Measurements from ENCODE around the gene PLSCR1. TPM values are rescaled to one million over a fixed set of nuclear protein-coding genes. Genes with fewer than 3 reads are reported as not detected.
A peak's percentile ranks its signal among the peaks of the same experiment; 100 is the strongest.

PLSCR1 gene
- total and polyA plus RNA-seq, 5 donors from 2014 or later: 7.2 to 20.7 (median 17.0) TPM

DNA sequence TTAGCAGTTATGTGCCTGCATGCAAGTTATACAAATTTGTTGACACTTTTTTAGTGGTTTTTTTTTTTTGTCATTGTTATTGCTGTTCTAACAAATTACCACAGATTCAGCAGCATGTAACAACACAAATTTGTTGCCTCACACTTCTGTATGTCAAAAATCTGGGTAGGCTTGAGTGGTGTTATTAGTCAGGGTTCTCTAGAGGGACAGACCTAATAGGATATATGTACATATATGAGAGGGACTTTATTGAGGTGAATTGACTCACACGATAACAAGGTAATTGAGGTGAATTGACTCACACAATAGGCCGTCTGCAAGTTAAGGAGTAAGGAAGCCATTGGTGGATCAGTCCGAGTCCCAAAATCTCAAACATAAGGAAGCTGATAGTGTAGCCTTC lies 15.0 kb upstream of the PLSCR1 start:
- DNase-seq (no peak), ATAC-seq (ENCODE audit: low read depth in 2 of 2) (no peak)
- Histone ChIP-seq H3K4me3 (ENCODE audit: low read depth, low read length) (no peak overlapping the region), H3K4me1 (ENCODE audit: control insufficient read depth, insufficient read depth, low read length, poor library complexity, severe bottlenecking) (no peaks in the 10 kb centered on the region), H3K9me3 (ENCODE audit: control insufficient read depth in 2 of 2, low read length in 2 of 2) (no peaks in the 10 kb centered on the region), H3K27ac (ENCODE audit: insufficient read depth, low read length, poor library complexity, severe bottlenecking) (no peak overlapping the region), H3K36me3 (ENCODE audit: control insufficient read depth, insufficient read depth, low read length) (no peaks in the 10 kb centered on the region), H3K27me3 (ENCODE audit: control insufficient read depth, insufficient read depth, low read length) (peaks cover 2% of the 10 kb centered on the region)
- Mint-ChIP-seq H3K27me3 (peaks cover 9% of the 10 kb centered on the region), H3K4me3 (no peak overlapping the region), H3K36me3 (no peaks in the 10 kb centered on the region), H3K9me3 (peaks cover 0 to 1% (median 0%) of the 10 kb centered on the region in 7 donors), H3K4me1 (no peaks in the 10 kb centered on the region), H3K27ac (no peak overlapping the region)

DNA sequence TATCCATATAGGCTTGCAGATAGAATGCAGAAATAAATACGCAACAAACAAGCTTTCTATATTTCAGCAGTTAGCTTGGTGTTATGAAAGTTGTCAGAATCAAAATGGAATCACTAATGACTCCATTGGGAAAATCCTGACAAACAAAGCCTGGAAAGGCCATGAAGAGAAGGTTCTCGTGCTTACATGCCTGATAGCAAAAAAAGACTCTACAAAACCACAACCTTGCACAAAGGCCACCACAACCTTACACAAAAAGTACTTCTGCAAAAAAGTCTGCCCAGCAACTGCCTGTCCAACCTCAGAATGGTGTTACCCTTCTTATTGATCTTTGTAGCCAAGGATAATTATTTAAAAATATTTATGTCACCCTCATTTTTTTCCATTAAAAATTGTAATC lies 14.4 kb upstream of the PLSCR1 start:
- Histone ChIP-seq H3K27ac (ENCODE audit: insufficient read depth, low read length, poor library complexity, severe bottlenecking) (no peak overlapping the region), H3K36me3 (ENCODE audit: control insufficient read depth, insufficient read depth, low read length) (no peaks in the 10 kb centered on the region), H3K9me3 (ENCODE audit: control insufficient read depth in 2 of 2, low read length in 2 of 2) (no peaks in the 10 kb centered on the region), H3K27me3 (ENCODE audit: control insufficient read depth, insufficient read depth, low read length) (peaks cover 2% of the 10 kb centered on the region), H3K4me3 (ENCODE audit: low read depth, low read length) (no peak overlapping the region), H3K4me1 (ENCODE audit: control insufficient read depth, insufficient read depth, low read length, poor library complexity, severe bottlenecking) (no peaks in the 10 kb centered on the region)
- ATAC-seq (ENCODE audit: low read depth in 2 of 2): no peak
- Mint-ChIP-seq H3K36me3 (no peaks in the 10 kb centered on the region), H3K27me3 (peaks cover 9% of the 10 kb centered on the region), H3K27ac (no peak overlapping the region), H3K4me3 (no peak overlapping the region), H3K9me3 (peaks cover 0 to 1% (median 0%) of the 10 kb centered on the region in 7 donors), H3K4me1 (no peaks in the 10 kb centered on the region)
- DNase-seq: no peak

DNA sequence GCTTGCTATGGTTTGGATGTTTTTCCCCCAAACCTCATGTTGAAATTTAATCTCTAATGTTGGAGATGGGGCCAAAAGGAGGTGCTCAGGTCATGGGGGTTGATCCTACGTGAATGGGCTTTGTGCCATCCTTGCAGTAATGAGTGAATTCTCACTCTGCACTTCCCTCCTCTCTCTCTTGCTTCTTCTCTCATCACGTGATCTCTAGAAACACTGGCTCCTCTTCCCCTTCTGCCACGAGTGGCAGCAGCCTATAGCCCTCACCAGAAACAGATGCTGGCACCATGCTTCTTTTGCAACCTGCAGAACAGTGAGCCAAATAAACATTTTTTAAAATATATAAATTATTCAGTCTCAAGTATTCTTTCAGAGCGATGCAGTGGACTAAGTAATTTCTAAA lies 13.3 kb upstream of the PLSCR1 start:
- Mint-ChIP-seq H3K9me3 (peaks cover 0 to 1% (median 0%) of the 10 kb centered on the region in 7 donors), H3K27me3 (peaks cover 4% of the 10 kb centered on the region), H3K36me3 (no peaks in the 10 kb centered on the region), H3K4me1 (no peaks in the 10 kb centered on the region), H3K4me3 (no peak overlapping the region), H3K27ac (no peak overlapping the region)
- no peak for ATAC-seq (ENCODE audit: low read depth in 2 of 2)
- peaks cover 2% of the 10 kb centered on the region for H3K27me3 ChIP-seq (ENCODE audit: control insufficient read depth, insufficient read depth, low read length)
- no peak for DNase-seq
- no peak overlapping the region for H3K4me3 ChIP-seq (ENCODE audit: low read depth, low read length)
- no peaks in the 10 kb centered on the region for H3K36me3 ChIP-seq (ENCODE audit: control insufficient read depth, insufficient read depth, low read length)
- no peaks in the 10 kb centered on the region for H3K9me3 ChIP-seq (ENCODE audit: control insufficient read depth in 2 of 2, low read length in 2 of 2)
- H3K4me1 ChIP-seq (ENCODE audit: control insufficient read depth, insufficient read depth, low read length, poor library complexity, severe bottlenecking): no peaks in the 10 kb centered on the region
- no peak overlapping the region for H3K27ac ChIP-seq (ENCODE audit: insufficient read depth, low read length, poor library complexity, severe bottlenecking)

- H3K27ac Mint-ChIP-seq: no peak overlapping the region
- Histone ChIP-seq H3K27ac (ENCODE audit: insufficient read depth, low read length, poor library complexity, severe bottlenecking) (no peak overlapping the region), H3K9me3 (ENCODE audit: control insufficient read depth in 2 of 2, low read length in 2 of 2) (no peaks in the 10 kb centered on the region), H3K36me3 (ENCODE audit: control insufficient read depth, insufficient read depth, low read length) (no peaks in the 10 kb centered on the region), H3K4me1 (ENCODE audit: control insufficient read depth, insufficient read depth, low read length, poor library complexity, severe bottlenecking) (no peaks in the 10 kb centered on the region), H3K4me3 (ENCODE audit: low read depth, low read length) (no peak overlapping the region), H3K27me3 (ENCODE audit: control insufficient read depth, insufficient read depth, low read length) (peaks cover 2% of the 10 kb centered on the region)
- ATAC-seq (ENCODE audit: low read depth in 2 of 2) (no peak), DNase-seq (no peak)
- peaks cover 3% of the 10 kb centered on the region for H3K27me3 Mint-ChIP-seq
- peaks cover 0 to 8% (median 5%) of the 10 kb centered on the region in 4 donors for H3K4me1 Mint-ChIP-seq
- no peaks in the 10 kb centered on the region for H3K36me3 Mint-ChIP-seq
- H3K9me3 Mint-ChIP-seq: peaks cover 0 to 1% (median 0%) of the 10 kb centered on the region in 7 donors
- no peak overlapping the region for H3K4me3 Mint-ChIP-seq
Observed at GRCh38 chr3:146555311-146555710, 10.9 kb upstream of the PLSCR1 start.

- Histone ChIP-seq H3K27ac (ENCODE audit: insufficient read depth, low read length, poor library complexity, severe bottlenecking) (no peak overlapping the region), H3K4me3 (ENCODE audit: low read depth, low read length) (no peak overlapping the region), H3K4me1 (ENCODE audit: control insufficient read depth, insufficient read depth, low read length, poor library complexity, severe bottlenecking) (no peaks in the 10 kb centered on the region), H3K27me3 (ENCODE audit: control insufficient read depth, insufficient read depth, low read length) (peaks cover 2% of the 10 kb centered on the region), H3K9me3 (ENCODE audit: control insufficient read depth in 2 of 2, low read length in 2 of 2) (no peaks in the 10 kb centered on the region), H3K36me3 (ENCODE audit: control insufficient read depth, insufficient read depth, low read length) (no peaks in the 10 kb centered on the region)
- H3K4me3 Mint-ChIP-seq: no peak overlapping the region
- H3K9me3 Mint-ChIP-seq: peaks cover 0 to 1% (median 0%) of the 10 kb centered on the region in 7 donors
- ATAC-seq (ENCODE audit: low read depth in 2 of 2) (no peak), DNase-seq (no peak)
- H3K4me1 Mint-ChIP-seq: peaks cover 0 to 14% (median 9%) of the 10 kb centered on the region in 4 donors
- peaks cover 5% of the 10 kb centered on the region for H3K27me3 Mint-ChIP-seq
- H3K27ac Mint-ChIP-seq: no peak overlapping the region
- no peaks in the 10 kb centered on the region for H3K36me3 Mint-ChIP-seq
Observed at GRCh38 chr3:146554151-146554760, 9.8 kb upstream of the PLSCR1 start.

GRCh38 chr3:146550743-146551510 lies 6.5 kb upstream of the PLSCR1 start:
- Mint-ChIP-seq H3K9me3 (peaks cover 0 to under 1% (median 0%) of the 10 kb centered on the region in 7 donors), H3K4me1 (peaks cover 0 to 29% (median 20%) of the 10 kb centered on the region in 4 donors), H3K27me3 (peaks cover 5% of the 10 kb centered on the region), H3K4me3 (peak overlapping the region in 1 of 4 donors; percentile 31), H3K27ac (peak overlapping the region in 1 of 3 donors; percentile 3), H3K36me3 (no peaks in the 10 kb centered on the region)
- H3K27ac ChIP-seq (ENCODE audit: insufficient read depth, low read length, poor library complexity, severe bottlenecking): no peak overlapping the region
- peak; percentile 13 to 42 for ATAC-seq (ENCODE audit: low read depth in 2 of 2)
- H3K4me3 ChIP-seq (ENCODE audit: low read depth, low read length): no peak overlapping the region
- H3K27me3 ChIP-seq (ENCODE audit: control insufficient read depth, insufficient read depth, low read length): peaks cover 2% of the 10 kb centered on the region
- H3K36me3 ChIP-seq (ENCODE audit: control insufficient read depth, insufficient read depth, low read length): no peaks in the 10 kb centered on the region
- DNase-seq: peak in 1 of 3 donors; percentile 53
- H3K4me1 ChIP-seq (ENCODE audit: control insufficient read depth, insufficient read depth, low read length, poor library complexity, severe bottlenecking): no peaks in the 10 kb centered on the region
- no peaks in the 10 kb centered on the region for H3K9me3 ChIP-seq (ENCODE audit: control insufficient read depth in 2 of 2, low read length in 2 of 2)

- H3K36me3 ChIP-seq (ENCODE audit: control insufficient read depth, insufficient read depth, low read length): no peaks in the 10 kb centered on the region
- ATAC-seq (ENCODE audit: low read depth in 2 of 2): no peak
- Mint-ChIP-seq H3K27me3 (peaks cover 5% of the 10 kb centered on the region), H3K4me3 (peak overlapping the region in 1 of 4 donors; percentile 31), H3K36me3 (no peaks in the 10 kb centered on the region), H3K4me1 (peaks cover 0 to 34% (median 20%) of the 10 kb centered on the region in 4 donors), H3K9me3 (no peaks in the 10 kb centered on the region), H3K27ac (peak overlapping the region in 2 of 3 donors; percentile 3 to 28)
- peak overlapping the region; percentile 20 for H3K4me3 ChIP-seq (ENCODE audit: low read depth, low read length)
- H3K4me1 ChIP-seq (ENCODE audit: control insufficient read depth, insufficient read depth, low read length, poor library complexity, severe bottlenecking): no peaks in the 10 kb centered on the region
- DNase-seq: peak in 1 of 3 donors; percentile 26
- no peaks in the 10 kb centered on the region for H3K9me3 ChIP-seq (ENCODE audit: control insufficient read depth in 2 of 2, low read length in 2 of 2)
- peaks cover 2% of the 10 kb centered on the region for H3K27me3 ChIP-seq (ENCODE audit: control insufficient read depth, insufficient read depth, low read length)
- H3K27ac ChIP-seq (ENCODE audit: insufficient read depth, low read length, poor library complexity, severe bottlenecking): no peak overlapping the region
Observed at GRCh38 chr3:146550070-146550615, 5.7 kb upstream of the PLSCR1 start.
